Activated CD4-positive, alpha-beta T cell treated with anti-CD3 and anti-CD28 coated beads, Interleukin-2, amount 10 ng/mL, durations not matched to agents 24 days and 14 days (primary cell): ENCODE data around the gene HCAR3. TPM values are rescaled to one million over a fixed set of nuclear protein-coding genes. Genes with fewer than 3 reads are reported as not detected.
"Not testable (repeated sequence)": the region's sequence is repeated elsewhere in the genome, so short reads cannot be mapped to it uniquely, and the experiment has no call there.

Experiments used
- DNase-seq: peaks from one replicate; pipeline ENCODE4 v3.0.0; 2022
- H3K27ac Mint-ChIP-seq: one replicate; pipeline ENCODE4 v1.8.0; 2022; ENCODE audit warnings: mild to moderate bottlenecking, mixed read lengths
- H3K27me3 Mint-ChIP-seq: one replicate; pipeline ENCODE4 v1.8.0; 2022; ENCODE audit warnings: mixed read lengths
- H3K36me3 Mint-ChIP-seq: one replicate; pipeline ENCODE4 v1.8.0; 2022; ENCODE audit warnings: low read depth, mild to moderate bottlenecking, mixed read lengths
- H3K4me1 Mint-ChIP-seq: one replicate; pipeline ENCODE4 v1.8.0; 2021; ENCODE audit warnings: mixed read lengths
- H3K4me3 Mint-ChIP-seq: one replicate; pipeline ENCODE4 v1.8.0; 2022; ENCODE audit warnings: mild to moderate bottlenecking, moderate library complexity, mixed read lengths
- H3K9me3 Mint-ChIP-seq: one replicate; pipeline ENCODE4 v1.8.0; 2021; ENCODE audit warnings: mixed read lengths
- intact Hi-C: fragments of 100-400 bp; cut with micrococcal nuclease; formaldehyde crosslinking; loops from one replicate; pipeline ENCODE4 v1.15.1; 2023
- total RNA-seq: library from RNA; stranded (reverse); gene quantifications from 2 replicates; pipeline ENCODE4 v1.2.3, GENCODE V29; 2022

Gene HCAR3
- total RNA-seq, 1 donor from 2014 or later = 0.84 TPM

- H3K36me3 Mint-ChIP-seq, H3K27me3 Mint-ChIP-seq, DNase-seq, H3K9me3 Mint-ChIP-seq, intact Hi-C loops, H3K4me1 Mint-ChIP-seq, H3K27ac Mint-ChIP-seq, H3K4me3 Mint-ChIP-seq: not testable (repeated sequence)
Observed at GRCh38 chr12:122709287-122709686, 7.3 kb downstream of the HCAR3 start.

DNA sequence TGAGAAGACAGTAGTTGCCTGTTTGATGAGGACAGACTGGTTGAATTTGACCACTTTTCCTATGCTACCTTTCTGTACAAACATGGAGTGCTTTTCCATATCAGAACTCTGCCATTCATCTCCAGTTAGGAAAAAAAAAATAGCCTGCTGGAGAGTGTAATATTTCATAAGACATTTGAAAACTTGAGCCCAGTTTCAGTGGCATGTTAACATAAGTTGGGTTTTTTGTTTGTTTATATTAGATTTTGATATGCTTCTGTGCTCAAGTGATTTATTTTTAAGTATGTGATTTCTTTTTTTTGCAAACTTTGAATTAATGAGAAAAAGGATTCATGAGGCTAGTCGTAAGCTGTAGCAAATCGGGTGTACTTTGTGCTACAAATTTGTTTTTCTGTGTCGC is 12.8 kb downstream of the HCAR3 start:
- intact Hi-C loops, H3K36me3 Mint-ChIP-seq, H3K9me3 Mint-ChIP-seq, H3K27ac Mint-ChIP-seq, H3K27me3 Mint-ChIP-seq, DNase-seq, H3K4me3 Mint-ChIP-seq, H3K4me1 Mint-ChIP-seq: not testable (repeated sequence)

GRCh38 chr12:122702890-122703611 is 13.6 kb downstream of the HCAR3 start, which contains the start of gene HCAR2:
Gene HCAR2, minus strand, starts transcription at chr12:122703357. Its CDS starts 74 bp downstream, at chr12:122703283.
- H3K4me3 Mint-ChIP-seq, intact Hi-C loops, H3K27me3 Mint-ChIP-seq, DNase-seq, H3K27ac Mint-ChIP-seq, H3K4me1 Mint-ChIP-seq, H3K9me3 Mint-ChIP-seq, H3K36me3 Mint-ChIP-seq: not testable (repeated sequence)

DNA sequence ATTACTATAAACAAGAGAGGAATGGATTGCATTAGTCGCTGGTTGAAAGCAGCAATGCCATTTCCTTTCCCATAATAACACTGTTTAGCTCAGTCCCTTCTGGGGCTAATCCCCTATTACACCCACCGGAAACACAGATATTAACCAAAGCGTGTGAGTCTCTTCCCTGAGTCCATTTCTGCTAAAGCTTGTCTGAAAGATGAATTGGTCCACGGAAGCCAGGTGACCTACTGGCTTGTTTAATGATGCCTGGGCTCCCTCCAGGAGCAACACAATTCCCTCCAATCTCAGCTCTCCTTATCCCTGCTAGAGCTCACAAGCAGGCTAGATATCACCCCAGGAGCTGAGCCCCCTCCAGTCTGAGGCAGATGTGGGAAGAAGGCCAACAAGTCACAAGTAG is 15.1 kb downstream of the HCAR3 start:
- DNase-seq, H3K9me3 Mint-ChIP-seq, H3K4me1 Mint-ChIP-seq, intact Hi-C loops, H3K27me3 Mint-ChIP-seq, H3K4me3 Mint-ChIP-seq, H3K27ac Mint-ChIP-seq, H3K36me3 Mint-ChIP-seq: not testable (repeated sequence)

DNA sequence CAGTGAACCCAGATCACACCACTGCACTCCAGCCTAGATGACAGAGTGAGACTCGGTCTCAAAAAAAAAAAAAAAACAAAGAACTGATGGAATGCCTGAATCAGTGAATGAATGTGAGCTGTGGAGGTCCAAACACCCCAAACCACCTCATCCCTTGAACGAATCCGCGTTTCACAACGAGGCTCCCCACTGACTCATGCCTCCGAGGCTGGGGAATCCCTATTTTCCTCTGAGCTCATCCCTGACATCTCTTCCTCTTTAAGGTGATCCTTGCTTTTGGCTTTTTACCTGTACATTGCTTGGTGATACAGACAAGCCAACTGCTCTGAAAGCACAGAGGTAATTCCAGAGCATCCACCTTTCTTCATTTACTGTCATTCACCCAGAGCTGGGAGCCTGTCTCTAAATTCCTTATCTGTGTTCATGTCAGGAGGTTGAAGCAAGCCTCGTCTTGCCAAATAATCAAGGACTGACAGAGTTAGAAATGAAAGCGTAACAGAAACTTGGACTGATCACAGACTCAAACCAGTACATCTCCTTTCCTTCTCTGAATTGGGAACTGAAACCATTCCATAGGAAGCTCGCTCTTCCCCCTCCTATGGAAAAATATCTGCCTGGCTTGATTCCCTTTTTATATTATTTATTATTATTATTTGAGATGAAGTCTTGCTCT is 16.4 kb downstream of the HCAR3 start:
- H3K9me3 Mint-ChIP-seq, H3K4me1 Mint-ChIP-seq, H3K4me3 Mint-ChIP-seq, intact Hi-C loops, H3K36me3 Mint-ChIP-seq, H3K27ac Mint-ChIP-seq, H3K27me3 Mint-ChIP-seq, DNase-seq: not testable (repeated sequence)

- H3K9me3 Mint-ChIP-seq, H3K4me3 Mint-ChIP-seq, H3K4me1 Mint-ChIP-seq, intact Hi-C loops, H3K27me3 Mint-ChIP-seq, H3K27ac Mint-ChIP-seq, H3K36me3 Mint-ChIP-seq, DNase-seq: not testable (repeated sequence)
Observed at GRCh38 chr12:122696922-122697321, 19.7 kb downstream of the HCAR3 start.

DNA sequence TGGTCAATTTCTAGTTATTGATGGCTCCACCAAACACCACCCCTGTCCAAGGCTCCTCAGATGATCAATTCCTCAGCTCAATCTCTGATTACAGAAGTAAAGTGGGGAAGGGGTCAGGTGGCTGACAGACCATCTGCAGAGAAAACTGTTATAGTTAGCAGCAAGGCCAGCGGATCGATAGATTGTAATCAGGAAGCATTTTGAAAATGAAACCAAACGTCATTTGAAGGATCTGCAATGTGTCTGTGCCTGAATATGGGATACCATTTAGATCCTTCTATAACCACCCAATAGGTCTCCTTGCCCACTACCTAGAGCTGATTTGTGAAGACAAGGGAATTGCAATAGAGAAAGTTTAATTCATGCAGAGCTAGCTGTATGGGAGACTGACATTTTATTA is 25.0 kb downstream of the HCAR3 start:
- H3K4me3 Mint-ChIP-seq = no peak overlapping the region
- no peaks in the 10 kb centered on the region for H3K27me3 Mint-ChIP-seq
- H3K27ac Mint-ChIP-seq = no peak overlapping the region
- H3K36me3 Mint-ChIP-seq = no peaks in the 10 kb centered on the region
- H3K9me3 Mint-ChIP-seq = no peaks in the 10 kb centered on the region
- intact Hi-C loops = no loop called here
- DNase-seq = no peak
- peaks cover 3% of the 10 kb centered on the region for H3K4me1 Mint-ChIP-seq

- Mint-ChIP-seq H3K27ac (no peak overlapping the region), H3K27me3 (no peaks in the 10 kb centered on the region), H3K4me3 (no peak overlapping the region), H3K4me1 (peaks cover 3% of the 10 kb centered on the region), H3K36me3 (no peaks in the 10 kb centered on the region), H3K9me3 (no peaks in the 10 kb centered on the region)
- intact Hi-C loops = no loop called here
- DNase-seq = no peak
Observed at GRCh38 chr12:122688291-122688690, 28.3 kb downstream of the HCAR3 start.

- no peaks in the 10 kb centered on the region for H3K9me3 Mint-ChIP-seq
- no peak for DNase-seq
- no peaks in the 10 kb centered on the region for H3K27me3 Mint-ChIP-seq
- peaks cover 3% of the 10 kb centered on the region for H3K4me1 Mint-ChIP-seq
- no peaks in the 10 kb centered on the region for H3K36me3 Mint-ChIP-seq
- no peak overlapping the region for H3K4me3 Mint-ChIP-seq
- no peak overlapping the region for H3K27ac Mint-ChIP-seq
- intact Hi-C loops = no loop called here
Observed at GRCh38 chr12:122687086-122687485, 29.5 kb downstream of the HCAR3 start.

DNA sequence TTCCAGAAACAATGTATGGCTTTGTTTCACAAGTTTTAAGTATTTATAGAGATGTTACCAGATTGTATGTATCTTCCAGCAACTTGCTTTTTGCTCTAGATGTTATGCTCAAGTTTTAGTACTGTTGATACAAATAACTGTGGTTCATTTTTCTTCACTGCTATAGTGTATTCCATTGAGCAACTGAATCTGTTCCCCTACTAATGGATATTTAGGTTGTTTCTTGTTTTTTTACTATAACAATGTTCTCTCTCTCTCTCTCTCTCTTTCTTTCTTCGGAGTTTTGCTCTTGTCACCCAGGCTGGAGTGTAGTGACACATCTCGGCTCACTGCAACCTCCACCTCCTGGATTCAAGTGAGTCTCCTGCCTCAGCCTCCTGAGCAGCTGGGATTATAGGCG is 30.1 kb downstream of the HCAR3 start:
- H3K27ac Mint-ChIP-seq = no peak overlapping the region
- intact Hi-C loops = no loop called here
- DNase-seq = no peak
- H3K9me3 Mint-ChIP-seq = no peaks in the 10 kb centered on the region
- H3K4me1 Mint-ChIP-seq = peaks cover 2% of the 10 kb centered on the region
- H3K27me3 Mint-ChIP-seq = no peaks in the 10 kb centered on the region
- H3K4me3 Mint-ChIP-seq = no peak overlapping the region
- no peaks in the 10 kb centered on the region for H3K36me3 Mint-ChIP-seq

DNA sequence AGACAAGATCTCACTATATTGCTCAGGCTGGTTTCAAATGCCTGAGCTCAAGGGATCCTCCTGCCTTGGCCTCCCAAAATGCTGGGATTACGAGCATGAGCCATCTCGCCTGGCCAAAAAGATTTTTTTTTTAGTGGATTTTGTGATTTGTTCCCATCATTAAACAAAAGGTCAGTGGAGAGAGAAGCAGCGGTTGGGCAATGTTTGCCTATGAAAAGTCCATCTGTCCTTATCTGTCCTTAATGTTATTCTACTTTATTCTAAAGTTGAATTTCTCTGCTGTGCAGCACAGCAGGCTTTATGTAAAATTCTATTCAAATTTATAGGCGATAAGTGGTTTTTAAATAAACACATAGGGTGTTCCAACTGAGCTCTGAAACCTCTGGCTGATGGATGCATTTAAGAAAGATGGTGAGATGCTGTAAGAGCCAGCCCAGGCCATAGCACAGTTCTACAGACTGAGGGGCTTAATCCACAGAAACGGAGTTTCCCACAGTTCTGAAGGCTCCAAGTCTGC is 32.3 kb downstream of the HCAR3 start:
- Mint-ChIP-seq H3K9me3 (no peaks in the 10 kb centered on the region), H3K36me3 (no peaks in the 10 kb centered on the region), H3K4me1 (no peaks in the 10 kb centered on the region), H3K27ac (no peak overlapping the region), H3K27me3 (no peaks in the 10 kb centered on the region), H3K4me3 (no peak overlapping the region)
- no peak for DNase-seq
- intact Hi-C loops = no loop called here

DNA sequence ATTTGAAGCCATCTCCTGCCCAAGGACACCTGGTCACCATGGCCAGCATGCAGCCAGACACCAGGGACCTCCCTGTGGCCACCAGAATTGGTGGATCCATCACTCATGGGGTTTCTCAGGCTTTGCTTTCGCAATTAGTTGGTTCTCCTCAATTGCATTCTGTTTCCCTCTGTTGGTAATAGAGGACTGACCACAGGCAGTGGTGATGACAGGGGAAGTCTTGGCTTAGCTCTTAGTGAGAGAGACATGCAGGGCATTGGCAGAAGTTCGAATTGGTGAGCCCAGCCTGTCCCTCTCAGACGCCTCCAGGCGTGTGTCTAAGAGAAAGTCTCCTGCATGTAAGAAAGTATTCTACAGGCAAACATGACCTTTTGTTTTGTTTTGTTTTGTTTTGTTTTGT is 34.8 kb downstream of the HCAR3 start:
- H3K36me3 Mint-ChIP-seq = no peaks in the 10 kb centered on the region
- no peak overlapping the region for H3K4me3 Mint-ChIP-seq
- H3K27me3 Mint-ChIP-seq = no peaks in the 10 kb centered on the region
- no peak for DNase-seq
- intact Hi-C loops = no loop called here
- H3K4me1 Mint-ChIP-seq = no peaks in the 10 kb centered on the region
- H3K9me3 Mint-ChIP-seq = no peaks in the 10 kb centered on the region
- no peak overlapping the region for H3K27ac Mint-ChIP-seq

GRCh38 chr12:122680989-122681388 is 35.6 kb downstream of the HCAR3 start:
- intact Hi-C loops, H3K27me3 Mint-ChIP-seq, H3K27ac Mint-ChIP-seq, DNase-seq, H3K4me3 Mint-ChIP-seq, H3K36me3 Mint-ChIP-seq, H3K9me3 Mint-ChIP-seq, H3K4me1 Mint-ChIP-seq: not testable (repeated sequence)

GRCh38 chr12:122676781-122677180 is 39.8 kb downstream of the HCAR3 start:
- H3K27ac Mint-ChIP-seq, DNase-seq, H3K27me3 Mint-ChIP-seq, H3K4me3 Mint-ChIP-seq, intact Hi-C loops, H3K9me3 Mint-ChIP-seq, H3K36me3 Mint-ChIP-seq, H3K4me1 Mint-ChIP-seq: not testable (repeated sequence)
